NOMO-1 (cell line): ENCODE results near the gene KYAT1.

Experiments
- DNase-seq, 2 experiments: peaks; one replicate each; lab custom pipeline; 2025; ENCODE audit not compliant: unreplicated experiment in 2 of 2; lab: John Stamatoyannopoulos, UW

KYAT1 gene

GRCh38 chr9:128786681-128787601 is 94.8 kb downstream of the KYAT1 start, which contains the start of gene TBC1D13:
Gene TBC1D13 (plus strand): TSS chr9:128787253. CDS start chr9:128787354, 101 bp downstream.
- peak; percentile 80 to 97 for DNase-seq

- DNase-seq: no peak
Measured at GRCh38 chr9:128785427-128785826, 96.3 kb downstream of the KYAT1 start.
